HG03520 (cell line): ENCODE data around the gene B3GLCT.
"Not testable (repeated sequence)": the region's sequence is repeated elsewhere in the genome, so short reads cannot be mapped to it uniquely, and the experiment has no call there.

ENCODE experiments used
- ATAC-seq: cut with Tn5 transposase; IDR thresholded peaks from one replicate; pipeline ENCODE4 v1.9.1; 2021; ENCODE audit warnings: mild to moderate bottlenecking, moderate library complexity; ENCODE audit not compliant: unreplicated experiment

The B3GLCT gene

DNA sequence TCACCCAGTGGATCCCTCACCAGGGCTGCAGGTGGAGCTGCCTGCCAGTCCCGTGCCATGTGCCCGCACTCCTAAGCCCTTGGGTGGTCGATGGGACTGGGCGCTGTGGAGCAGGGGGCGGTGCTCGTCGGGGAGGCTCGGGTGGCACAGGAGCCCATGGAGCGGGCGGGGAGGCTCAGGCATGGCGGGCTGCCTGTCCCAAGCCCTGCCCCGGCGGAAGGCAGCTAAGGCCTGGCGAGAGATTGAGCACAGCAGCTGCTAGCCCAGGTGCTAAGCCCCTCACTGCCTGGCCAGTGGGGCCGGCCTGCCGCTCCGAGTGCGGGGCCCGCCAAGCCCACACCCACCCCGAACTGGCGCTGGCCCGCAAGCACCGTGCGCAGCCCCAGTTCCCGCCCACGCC lies 16.8 kb upstream of the B3GLCT start:
- ATAC-seq, result no peak

DNA sequence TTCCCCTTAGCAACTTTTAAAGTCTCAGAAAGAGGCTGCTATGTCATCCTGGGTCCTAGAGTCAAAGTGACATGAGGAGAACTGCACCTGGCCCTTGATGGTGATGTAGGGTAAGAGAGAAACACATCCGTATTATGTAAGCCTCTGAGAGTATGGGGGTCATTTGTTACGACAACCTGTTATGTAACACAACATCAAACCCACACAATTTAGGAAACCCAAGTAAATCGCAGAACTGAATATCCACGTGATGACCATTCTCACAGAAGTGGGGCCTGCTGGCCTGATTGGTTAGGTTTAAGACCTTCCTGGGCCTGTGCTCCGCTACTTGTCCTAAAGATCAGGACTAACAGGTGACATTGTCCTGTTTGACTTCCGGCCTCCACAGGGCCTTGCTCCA lies 15.3 kb upstream of the B3GLCT start:
- no peak for ATAC-seq

DNA sequence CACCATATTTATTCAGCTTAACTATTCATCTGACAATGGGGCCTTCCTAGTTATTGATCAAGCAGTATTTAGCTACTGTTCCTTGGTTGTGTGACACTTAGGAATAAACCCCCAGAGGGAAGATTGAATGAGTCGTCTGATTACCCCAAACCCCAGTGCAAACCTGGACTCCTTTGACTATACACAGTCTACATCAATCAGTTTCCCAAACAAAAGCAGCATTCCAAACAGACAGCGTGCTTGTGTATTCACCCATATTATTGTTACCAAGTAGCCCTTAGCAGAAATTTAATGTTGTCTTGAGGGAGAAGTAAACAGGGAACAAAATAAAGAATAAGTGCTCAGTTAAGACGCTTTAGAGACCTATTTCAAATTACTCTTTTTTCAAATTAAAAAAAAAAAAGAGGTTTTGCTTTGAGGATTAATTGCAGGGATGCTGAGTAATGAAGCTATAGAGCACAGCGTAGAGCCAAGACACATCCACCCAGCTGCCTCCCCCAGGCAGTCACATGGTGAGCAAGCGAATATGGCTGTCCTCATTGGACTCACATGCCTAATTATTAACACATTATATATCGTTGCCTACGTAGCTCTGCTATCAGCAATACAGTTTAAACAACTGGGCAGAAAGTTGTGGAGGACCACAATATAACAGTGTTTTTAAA lies 14.7 kb upstream of the B3GLCT start:
- no peak for ATAC-seq

DNA sequence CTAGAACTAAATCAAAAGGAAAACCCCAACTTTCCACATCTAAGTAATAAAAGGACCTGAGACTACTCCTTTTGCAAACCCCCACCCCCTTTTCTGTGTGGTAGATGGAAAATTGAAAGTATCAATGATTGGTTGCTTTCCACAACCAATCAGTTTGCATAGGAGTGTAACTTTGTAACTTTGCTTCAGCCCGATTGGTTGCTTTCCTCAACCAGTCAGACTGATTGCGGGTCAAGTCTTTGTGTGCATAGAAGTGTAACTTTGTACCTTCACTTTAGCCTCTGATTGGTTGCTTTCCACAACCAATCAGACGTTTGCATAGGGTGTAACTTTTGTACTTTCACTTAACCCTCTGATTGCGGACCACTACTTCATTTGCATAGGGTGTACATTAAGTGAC lies 8.0 kb upstream of the B3GLCT start:
- ATAC-seq, result no peak

DNA sequence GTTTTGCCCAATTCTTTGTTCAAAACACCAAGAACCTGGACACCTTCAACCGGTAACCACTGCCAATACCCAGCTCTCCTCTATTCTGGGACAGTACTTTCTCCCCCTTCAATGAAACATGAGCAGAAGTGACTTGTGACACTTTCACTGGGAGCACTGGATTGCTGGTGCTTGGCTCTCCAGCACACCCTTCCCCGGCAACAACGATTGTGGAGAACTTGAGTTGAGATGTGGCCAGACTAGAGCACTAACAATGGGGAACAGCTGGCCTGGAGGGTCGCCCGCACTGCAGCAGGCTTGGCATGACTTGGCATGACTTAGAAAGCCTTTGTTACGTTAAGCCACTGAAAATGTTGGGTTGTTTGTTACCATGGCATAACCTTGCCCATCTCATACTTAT lies 7.5 kb upstream of the B3GLCT start:
- no peak for ATAC-seq

DNA sequence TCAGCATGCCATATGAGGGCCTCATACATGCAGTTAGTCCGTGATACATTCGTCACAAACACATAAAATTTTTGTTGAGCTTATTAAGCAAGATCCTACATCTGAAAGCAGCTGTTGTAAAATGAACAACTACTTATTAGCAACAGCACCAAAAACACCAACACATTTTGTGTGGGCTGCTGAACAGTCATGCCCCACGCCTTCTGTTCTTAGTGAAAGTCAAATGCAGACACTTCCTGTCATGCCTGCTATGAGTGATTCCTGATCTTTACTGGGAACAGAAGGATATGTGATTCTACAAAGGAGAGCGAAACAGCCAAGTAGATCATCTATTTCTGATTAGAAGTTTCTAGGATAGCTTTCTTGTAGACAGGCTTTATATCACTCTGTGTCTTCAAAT lies 4.2 kb upstream of the B3GLCT start:
- ATAC-seq, result no peak

DNA sequence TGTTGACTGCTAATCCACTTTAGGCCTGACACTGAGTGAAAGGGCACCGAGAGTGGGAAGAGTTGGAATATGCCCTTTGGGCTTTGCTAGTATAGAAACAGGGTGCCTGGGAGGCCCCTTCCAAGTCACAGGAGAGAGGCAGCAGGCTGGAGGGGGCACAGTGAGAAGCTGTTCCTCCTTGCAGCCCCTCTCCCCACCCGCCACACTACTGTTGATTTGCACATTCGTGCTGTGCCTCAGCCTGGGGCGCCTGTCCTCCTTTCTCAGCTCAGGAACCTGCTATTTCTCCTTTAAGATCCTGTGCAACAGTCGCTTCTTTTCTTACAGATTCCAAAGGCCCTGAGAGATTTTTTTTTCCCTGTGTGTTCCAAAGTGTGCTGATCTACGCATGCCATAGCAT lies 2.8 kb upstream of the B3GLCT start:
- no peak for ATAC-seq

DNA sequence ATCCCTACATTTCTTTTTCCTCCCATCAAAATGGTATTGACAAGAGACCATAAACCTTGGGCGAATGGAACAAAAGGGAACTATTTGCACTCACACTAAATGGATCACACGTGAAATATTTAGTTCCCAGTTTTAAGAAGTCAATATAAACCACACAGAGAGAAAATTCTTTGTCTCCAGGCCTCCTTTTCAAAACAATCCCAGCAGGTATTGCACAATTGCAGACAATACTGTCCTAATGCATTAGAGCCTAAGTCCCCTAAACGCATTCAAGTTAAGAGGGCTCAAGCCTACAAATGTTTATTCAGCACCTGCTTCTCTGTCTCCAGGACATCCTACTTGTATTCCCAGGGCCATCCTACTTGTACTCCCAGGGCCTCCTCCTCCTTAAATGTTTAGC lies 1.3 kb upstream of the B3GLCT start:
- ATAC-seq, result no peak

DNA sequence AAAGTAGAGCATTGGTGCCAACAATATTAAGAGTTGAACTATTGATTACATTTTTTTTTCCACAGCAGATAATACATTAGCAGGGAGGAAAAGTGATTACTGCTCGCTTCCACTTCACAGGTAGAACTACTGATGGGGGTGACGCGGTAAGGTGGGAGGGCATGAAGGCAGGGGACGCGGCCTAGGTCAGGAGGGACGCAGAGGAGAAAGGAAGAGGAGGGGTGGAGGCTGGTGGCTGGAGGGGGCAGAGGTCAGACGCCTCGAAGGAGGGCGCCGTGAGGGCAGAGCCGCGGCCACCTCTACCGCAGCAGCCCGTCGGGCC lies 287 bp upstream of the B3GLCT start:
- no peak for ATAC-seq

DNA sequence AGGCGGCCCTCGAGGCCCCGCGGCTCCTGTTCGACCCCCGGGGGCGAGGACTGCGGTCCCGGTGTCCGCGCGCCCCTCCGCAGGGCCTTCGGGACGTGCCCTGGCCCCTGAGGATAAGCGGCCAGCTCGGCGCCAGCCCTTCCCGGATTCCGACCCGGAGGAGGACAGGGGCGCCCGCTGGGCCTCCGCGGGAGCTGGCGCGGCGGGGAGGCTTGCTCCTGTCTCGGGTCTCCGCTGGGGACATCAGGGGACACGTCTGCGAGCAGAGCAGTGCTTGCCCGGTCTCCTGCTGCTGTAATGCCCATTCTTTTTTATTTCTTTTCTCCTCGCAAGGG lies 829 bp downstream of the B3GLCT start:
- peak; percentile 9 for ATAC-seq

DNA sequence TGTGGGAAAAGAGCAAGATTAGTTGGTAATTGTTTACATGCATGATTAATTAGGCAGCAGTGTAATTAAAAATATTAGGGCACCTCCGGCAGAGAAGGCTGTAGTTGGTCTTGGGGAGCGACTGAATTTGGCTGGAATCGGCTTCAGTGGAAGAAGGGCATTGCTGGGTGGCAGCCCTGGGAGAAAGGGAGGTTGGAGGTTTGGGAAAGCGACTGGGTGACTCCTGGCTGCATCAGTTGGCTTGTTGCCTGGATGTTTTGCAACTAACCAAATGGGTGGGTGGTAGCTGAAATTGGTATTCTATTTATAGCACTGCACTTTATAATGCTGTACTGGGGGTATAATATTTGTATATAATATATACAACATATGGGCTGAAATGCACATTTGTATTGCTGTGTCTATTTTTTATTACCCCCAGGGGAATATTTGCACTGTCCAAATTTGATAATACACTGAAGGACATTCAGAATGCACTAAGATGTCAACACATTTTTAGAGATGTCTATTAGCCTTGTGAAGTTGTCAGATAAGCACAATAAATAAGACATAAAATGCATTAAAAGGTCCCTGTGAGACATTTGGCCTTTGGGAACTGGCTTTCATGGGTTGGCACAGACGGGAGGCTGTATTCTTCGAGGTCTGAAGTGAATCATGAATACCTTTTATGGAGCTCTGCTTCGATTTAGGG lies 1.7 kb downstream of the B3GLCT start:
- no peak for ATAC-seq

DNA sequence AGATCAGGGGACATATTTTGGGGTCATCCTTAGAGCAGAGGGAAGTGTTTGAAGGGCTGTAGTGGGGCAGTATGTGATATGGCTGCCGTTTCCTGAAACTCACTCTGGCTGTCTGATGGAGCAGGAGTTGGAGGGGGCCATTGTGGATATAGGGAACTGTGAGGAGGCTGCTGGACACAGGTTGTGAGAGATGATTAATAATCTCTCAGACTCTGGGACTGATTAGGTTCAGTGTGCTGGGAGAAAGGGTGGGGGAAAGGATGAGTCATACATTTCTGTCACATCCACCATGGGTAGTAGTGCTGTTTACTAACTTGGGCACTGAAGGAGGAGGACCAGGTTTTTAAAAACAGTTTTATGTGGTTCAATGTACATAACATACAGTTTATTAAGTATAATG lies 4.8 kb downstream of the B3GLCT start:
- ATAC-seq, result no peak

DNA sequence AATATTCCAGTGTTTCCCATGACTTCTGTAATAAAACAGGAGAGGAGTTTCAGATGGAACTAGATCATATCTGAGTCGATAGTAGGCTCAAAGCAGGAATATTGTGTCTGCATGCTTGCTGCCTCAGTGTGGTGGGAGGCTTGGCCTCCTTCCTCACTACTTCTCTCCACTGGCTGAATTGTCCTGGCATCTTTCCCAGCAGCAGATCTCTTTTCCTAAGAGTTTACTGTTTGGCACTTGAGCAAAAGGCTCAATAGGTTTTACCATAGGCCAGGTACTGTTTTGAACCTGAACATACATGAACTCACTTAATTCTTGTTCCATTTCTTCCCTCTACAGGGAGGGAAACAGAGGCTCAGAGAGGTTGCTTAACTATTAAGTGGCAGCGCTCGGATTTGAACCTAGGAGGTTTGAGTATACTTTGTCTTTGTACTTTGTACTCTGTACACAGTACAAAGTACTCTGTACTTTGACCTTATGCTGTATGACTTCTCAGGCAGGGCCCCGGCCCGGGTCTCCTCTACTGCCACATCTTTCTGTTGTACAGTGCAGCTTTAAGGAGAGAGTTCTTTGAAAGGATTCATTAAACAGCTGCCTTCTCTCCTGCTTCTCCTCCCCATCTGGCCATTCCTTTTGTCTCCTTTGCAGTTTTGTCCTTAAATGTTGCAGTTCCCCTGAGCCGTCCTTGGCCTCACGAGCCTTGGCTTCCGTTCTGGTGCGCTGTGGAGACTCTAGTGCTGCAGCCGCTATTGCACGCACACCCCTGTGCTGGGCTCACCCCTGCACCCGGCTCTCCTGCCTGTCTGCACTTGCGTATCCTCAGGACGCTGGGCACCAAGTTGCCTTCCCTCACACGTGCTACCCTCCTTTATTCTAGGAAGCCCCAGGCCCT lies 8.1 kb downstream of the B3GLCT start:
- no peak for ATAC-seq

DNA sequence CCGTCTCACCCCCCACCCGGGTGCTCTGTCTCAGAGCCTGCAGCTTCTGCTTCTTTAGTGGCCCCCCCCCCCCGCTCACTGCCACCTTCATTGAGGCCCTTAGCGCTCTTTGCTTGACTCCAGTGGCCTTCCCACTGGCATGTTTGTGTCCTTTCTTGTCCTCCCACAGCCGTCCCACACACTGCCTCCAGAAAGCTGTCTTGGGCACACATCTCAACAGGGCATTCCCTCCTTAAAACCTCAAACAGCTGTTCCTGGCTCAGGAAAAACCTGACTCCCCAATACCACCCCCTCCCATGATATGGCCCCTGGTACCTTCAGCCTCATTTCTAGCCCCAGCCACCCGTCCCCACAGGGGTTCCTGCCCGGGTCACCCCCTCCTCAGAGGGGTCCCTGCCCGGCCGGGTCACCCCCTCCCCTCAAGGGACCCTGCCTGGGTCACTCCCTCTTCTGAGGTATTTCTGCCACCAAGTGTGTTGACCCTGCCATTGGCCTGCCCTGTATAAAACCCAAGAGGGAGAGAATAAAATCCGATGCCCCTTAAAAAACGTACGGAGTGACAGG lies 8.9 kb downstream of the B3GLCT start:
- ATAC-seq, result no peak

DNA sequence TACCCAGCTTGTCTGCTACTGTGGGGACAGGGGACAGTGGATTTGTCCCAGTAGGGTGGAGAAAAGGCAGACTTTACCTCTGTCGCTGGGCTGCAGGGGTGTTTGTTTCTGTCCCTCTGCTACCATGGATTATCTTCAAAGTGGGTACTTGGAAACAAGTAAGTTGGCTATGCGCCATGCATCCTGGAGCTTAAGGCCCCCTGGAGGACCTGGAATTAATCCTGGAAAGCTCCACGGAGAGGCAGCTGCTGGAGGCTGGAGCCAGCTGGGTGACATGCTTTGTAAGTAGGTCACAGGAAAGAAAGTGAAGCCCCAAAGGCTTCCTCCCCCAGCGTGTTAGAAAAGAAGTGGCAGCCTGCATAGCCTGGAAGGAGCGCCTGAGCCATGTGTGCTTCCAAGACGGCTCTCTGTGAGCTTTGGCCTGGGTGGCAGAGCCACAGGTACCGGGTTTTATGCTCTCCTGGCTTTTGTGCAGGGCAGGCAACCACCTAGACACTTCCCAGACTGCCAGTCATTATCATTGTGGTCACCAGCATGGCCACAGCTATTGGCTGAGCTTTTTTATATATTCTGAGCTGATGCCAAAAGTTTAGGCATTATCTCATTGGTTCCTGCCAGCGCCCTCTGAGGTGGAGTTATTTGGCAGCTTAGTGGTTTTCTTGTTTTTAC lies 9.5 kb downstream of the B3GLCT start:
- no peak for ATAC-seq

DNA sequence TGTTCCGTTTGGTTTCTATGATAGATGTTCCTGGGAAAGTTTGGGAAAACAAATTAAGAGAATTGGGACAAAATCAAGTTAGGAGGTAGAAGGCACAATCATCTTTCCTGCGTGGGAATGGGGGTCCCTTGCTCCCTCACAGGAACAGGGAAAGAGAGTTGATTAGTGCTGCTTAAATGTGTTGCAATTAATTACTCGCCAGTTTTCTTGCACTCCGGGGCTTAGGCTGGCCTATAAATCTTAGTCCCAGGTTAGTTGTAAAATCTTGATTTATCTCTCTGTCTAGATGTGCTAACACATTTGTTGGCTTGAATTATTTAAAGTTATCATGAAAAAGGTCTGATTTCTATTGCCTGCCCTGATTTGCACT lies 10.1 kb downstream of the B3GLCT start:
- no peak for ATAC-seq

DNA sequence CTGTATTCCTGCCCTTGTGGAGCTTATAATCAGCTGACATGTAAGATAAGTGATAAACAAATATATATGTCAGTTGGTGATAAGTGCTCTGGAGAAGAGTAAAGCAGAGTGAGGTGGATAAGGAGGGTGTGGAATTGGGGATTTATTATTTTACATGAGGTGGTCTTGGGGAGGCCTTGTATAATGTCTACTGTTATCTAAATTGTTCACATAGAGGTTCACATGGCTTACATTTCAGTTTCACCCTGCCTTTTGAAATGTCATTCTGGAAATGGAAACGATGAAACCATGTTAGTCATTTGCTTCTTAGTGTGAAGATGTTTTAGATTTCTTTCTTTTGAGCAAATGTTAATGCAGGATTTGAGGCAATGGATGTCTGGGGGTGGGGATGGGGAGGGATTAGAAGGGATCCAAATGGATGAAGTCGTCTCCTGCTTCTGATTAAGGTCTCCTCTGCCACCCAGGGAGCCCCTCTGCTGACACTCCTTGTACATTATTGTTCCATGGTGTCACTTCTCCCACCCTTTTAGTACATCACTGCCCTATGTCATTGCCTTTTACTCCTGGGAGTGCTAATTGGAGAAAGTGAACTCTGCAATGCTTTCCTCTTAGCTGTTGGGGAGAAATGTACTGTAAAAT lies 14.0 kb downstream of the B3GLCT start:
- no peak for ATAC-seq

DNA sequence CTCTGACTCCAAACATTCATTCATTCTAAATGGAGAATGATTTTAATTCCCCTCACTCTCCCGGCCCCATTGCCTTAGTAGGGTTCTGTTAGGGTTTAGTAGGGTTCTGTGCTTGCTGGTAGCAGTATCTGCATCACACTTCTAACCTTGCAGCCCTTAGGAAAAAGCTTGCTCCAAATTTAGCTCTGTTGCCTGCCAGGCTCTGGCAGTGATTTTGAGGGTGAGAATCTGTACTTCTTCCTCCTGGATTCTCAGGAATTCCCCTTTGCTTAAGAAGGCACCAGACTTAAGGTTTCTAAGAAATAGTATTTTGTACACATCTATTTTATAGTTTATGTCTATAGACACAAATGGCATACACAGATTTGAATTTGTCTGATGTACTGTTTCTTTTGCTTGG lies 14.7 kb downstream of the B3GLCT start:
- ATAC-seq, result no peak

DNA sequence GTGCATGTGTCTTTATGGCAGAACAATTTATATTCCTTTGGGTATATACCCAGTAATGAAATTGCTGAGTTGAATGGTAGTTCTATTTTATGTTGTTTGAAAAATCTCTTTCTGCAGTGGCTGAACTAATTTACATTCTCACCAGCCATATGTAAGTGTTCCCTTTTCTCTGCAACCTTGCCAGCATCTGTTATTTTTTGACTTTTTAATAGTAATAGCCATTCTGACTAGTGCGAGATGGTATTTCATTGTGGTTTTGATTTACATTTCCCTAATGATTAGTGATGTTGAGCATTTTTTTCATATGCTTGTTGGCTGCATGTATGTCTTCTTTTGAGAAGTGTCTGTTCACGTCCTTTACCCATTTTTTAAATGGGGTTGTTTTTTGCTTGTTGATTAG lies 17.1 kb downstream of the B3GLCT start:
- not testable (repeated sequence) for ATAC-seq

DNA sequence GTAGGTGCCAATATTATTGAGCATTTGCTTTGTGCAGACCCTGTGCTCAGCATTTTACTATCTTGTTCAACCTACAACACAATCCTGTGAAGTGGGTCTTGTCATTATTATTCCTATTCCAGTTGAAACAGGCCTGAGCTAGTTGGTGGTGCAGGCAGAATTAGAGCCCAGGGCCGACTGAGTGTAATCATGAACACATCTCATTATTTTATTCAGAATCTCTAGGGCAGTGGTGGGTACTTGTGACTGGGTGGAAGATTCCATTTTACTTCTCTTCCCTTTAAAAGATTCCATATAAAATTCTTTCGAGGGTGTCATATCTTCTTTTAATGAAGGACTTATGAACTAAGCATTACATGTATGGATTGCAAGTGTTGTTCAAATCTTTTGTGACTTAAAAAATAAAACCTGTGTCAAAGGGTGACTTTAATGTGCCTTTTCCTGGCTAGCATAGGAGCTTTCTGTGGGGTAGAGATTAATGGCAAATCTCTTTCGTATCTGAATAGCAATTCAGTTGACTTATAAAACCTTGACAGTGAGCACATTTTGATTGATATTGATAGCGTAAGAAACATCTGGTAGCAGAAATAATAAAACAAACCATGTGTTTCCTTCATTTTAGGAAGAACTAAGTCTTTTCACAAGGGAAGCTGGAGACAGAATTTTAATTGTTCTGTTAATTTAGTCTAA lies 20.3 kb downstream of the B3GLCT start:
- no peak for ATAC-seq
